ENCODE data around the gene VPS29. TPM values are rescaled to one million over a fixed set of nuclear protein-coding genes. Genes with fewer than 3 reads are reported as not detected.

The VPS29 gene
- total and polyA plus RNA-seq, 8 donors: 7.8 to 192 (median 152) TPM

DNA sequence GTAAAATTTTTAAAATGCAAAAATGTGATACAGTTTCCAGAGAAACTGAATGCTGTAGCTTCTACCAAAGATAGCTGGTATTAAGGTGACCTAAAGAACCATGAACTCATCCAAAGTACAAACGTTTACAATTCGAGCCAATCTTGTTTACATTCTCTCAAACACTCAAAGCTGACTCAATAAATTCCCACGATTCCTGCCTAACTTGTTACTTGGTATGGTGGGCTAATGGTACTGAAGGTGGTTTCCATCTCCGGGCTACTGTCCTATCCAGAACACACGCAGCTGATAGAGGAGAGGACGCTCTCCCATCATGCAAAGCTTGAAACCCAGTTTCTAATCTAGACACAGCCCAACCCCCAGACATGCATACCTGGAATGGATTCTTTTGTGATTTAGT, 31.7 kb upstream of the VPS29 start:
- Histone ChIP-seq H3K27ac (peak overlapping the region in 1 of 5 donors; percentile 8), H3K27me3 (no peaks in the 10 kb centered on the region)

DNA sequence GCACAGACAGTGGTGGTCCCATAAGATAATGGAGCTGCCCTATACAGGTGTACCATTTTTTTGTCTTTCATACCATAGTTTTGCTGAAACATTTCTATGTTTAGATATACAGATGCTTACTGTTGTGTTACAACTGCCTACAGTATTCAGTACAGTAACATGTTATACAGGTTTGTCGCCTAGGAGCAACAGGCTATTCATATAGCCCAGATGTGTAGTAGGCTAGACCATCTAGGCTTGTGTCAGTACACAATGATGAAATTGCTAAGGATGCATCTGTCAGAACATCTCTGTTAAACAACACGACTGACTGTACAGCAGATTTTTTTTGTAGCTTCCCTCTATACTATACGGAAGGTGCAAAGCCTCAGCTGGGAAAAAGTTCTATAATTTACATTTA, 30.7 kb upstream of the VPS29 start:
- Histone ChIP-seq H3K4me1 (peaks cover 5 to 48% (median 33%) of the 10 kb centered on the region in 4 donors), H3K4me3 (no peak overlapping the region), H3K36me3 (peaks cover 5 to 41% (median 40%) of the 10 kb centered on the region in 4 donors), H3K27ac (peak overlapping the region in 2 of 5 donors; percentile 20 to 23), H3K27me3 (no peaks in the 10 kb centered on the region), H3K9me3 (no peaks in the 10 kb centered on the region)
- 81 to 93% (median 83%) methylated on average over 3 of the region's 3 CpGs for WGBS, 5 donors
- TF ChIP-seq, protein P1, sequence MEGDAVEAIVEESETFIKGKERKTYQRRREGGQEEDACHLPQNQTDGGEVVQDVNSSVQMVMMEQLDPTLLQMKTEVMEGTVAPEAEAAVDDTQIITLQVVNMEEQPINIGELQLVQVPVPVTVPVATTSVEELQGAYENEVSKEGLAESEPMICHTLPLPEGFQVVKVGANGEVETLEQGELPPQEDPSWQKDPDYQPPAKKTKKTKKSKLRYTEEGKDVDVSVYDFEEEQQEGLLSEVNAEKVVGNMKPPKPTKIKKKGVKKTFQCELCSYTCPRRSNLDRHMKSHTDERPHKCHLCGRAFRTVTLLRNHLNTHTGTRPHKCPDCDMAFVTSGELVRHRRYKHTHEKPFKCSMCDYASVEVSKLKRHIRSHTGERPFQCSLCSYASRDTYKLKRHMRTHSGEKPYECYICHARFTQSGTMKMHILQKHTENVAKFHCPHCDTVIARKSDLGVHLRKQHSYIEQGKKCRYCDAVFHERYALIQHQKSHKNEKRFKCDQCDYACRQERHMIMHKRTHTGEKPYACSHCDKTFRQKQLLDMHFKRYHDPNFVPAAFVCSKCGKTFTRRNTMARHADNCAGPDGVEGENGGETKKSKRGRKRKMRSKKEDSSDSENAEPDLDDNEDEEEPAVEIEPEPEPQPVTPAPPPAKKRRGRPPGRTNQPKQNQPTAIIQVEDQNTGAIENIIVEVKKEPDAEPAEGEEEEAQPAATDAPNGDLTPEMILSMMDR (IDR thresholded peaks at IDR 0.05): no peak
- TF ChIP-seq EP300 (IDR thresholded peaks at IDR 0.05): no peak
- TF ChIP-seq POLR2A (IDR thresholded peaks at IDR 0.05): no peak
- TF ChIP-seq POLR2AphosphoS5 (IDR thresholded peaks at IDR 0.05): no peak
- DNase-seq: no peak
- intact Hi-C loops (cut with DNase I; ENCODE audit: low total_unique reads): no loop called here

More for the DNA sequence above, 31.7 kb upstream of the VPS29 start:
- Histone ChIP-seq H3K9me3 (no peaks in the 10 kb centered on the region), H3K4me3 (no peak overlapping the region), H3K4me1 (peaks cover 13 to 58% (median 38%) of the 10 kb centered on the region in 4 donors), H3K36me3 (peaks cover 9 to 51% (median 50%) of the 10 kb centered on the region in 4 donors)
- 35 to 43% (median 42%) methylated on average over 6 of the region's 6 CpGs for WGBS, 5 donors
- peak in 1 of 2 donors; percentile 43 for DNase-seq
- intact Hi-C loops (cut with DNase I; ENCODE audit: low total_unique reads): no loop called here
- TF ChIP-seq, protein P1 (IDR thresholded peaks at IDR 0.05): no peak
- peak in 1 of 3 donors; percentile 15 for TF ChIP-seq POLR2AphosphoS5 (IDR thresholded peaks at IDR 0.05)

DNA sequence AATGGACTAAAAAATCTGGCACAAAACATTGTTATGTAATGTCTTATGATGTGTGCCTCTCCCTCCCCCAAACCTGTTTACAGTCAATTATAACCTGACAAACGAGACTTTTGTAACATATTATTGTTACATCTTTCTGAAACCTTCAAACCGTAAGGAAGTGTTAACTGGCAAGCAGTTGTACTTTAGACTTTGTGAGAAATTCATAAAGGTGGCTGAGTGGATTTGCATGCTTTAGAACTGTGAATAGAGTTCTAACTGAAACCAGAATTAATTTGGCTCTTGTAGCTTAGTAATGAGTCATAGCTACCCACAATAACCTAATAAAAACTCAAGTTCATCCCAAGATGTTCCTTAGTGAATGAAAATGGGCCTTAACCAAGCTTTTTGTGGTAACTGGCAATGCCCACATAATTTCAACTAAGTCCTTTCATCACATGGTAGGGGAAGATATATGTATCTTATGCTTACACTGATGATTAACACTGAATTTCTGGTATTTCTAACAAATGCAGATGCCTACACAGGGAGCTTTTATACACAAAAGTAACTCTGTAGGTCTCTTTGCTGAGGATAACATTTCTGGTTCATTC, 29.9 kb upstream of the VPS29 start:
- Histone ChIP-seq H3K27me3 (no peaks in the 10 kb centered on the region), H3K27ac (peak overlapping the region in 2 of 5 donors; percentile 20 to 23), H3K4me3 (no peak overlapping the region), H3K9me3 (no peaks in the 10 kb centered on the region), H3K36me3 (peaks cover 2 to 36% (median 33%) of the 10 kb centered on the region in 4 donors), H3K4me1 (peaks cover 0 to 41% (median 25%) of the 10 kb centered on the region in 4 donors)
- DNase-seq: peak in 1 of 2 donors; percentile 16
- 31 to 73% (median 60%) methylated on average over 2 of the region's 2 CpGs for WGBS, 5 donors
- TF ChIP-seq POLR2A (IDR thresholded peaks at IDR 0.05) (no peak), POLR2AphosphoS5 (IDR thresholded peaks at IDR 0.05) (no peak), EP300 (IDR thresholded peaks at IDR 0.05) (no peak)
- TF ChIP-seq, protein P1 (IDR thresholded peaks at IDR 0.05): no peak
- intact Hi-C loops (cut with DNase I; ENCODE audit: low total_unique reads): no loop called here

DNA sequence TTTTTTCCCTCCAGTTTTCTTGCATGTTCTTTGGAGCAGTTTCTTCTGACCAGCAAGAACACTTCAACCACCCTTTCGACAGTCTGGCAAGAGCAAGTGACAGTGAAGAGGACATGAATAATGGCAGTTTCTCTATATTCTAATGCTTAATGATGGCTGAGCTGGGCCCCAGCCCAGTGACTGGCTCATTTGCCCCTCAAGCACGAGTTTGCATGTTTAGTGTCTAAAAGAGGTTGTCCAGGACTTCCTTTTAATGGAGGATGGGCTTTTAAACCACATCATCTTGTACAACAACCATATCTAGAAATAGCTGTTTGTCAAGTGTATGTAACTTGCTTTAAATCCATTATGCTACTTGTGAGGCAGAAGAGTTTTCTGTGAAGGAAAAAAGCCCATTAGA, 28.6 kb upstream of the VPS29 start:
- TF ChIP-seq EP300 (IDR thresholded peaks at IDR 0.05) (no peak), POLR2A (IDR thresholded peaks at IDR 0.05) (no peak), POLR2AphosphoS5 (IDR thresholded peaks at IDR 0.05) (no peak)
- TF ChIP-seq, protein P1 (IDR thresholded peaks at IDR 0.05): no peak
- intact Hi-C loops (cut with DNase I; ENCODE audit: low total_unique reads): no loop called here
- no peaks in the 10 kb centered on the region for H3K9me3 ChIP-seq
- WGBS, 5 donors: 58 to 85% (median 66%) methylated on average over 2 of the region's 2 CpGs
- DNase-seq: peak in 1 of 2 donors; percentile 36
- H3K27ac ChIP-seq: no peak overlapping the region
- H3K4me3 ChIP-seq: no peak overlapping the region
- no peaks in the 10 kb centered on the region for H3K27me3 ChIP-seq
- H3K4me1 ChIP-seq: peaks cover 0 to 41% (median 23%) of the 10 kb centered on the region in 4 donors
- peaks cover 0 to 23% (median 20%) of the 10 kb centered on the region in 4 donors for H3K36me3 ChIP-seq

Measured in stomach (tissue), 9 donors.